Measurements from ENCODE around the gene CUEDC1. TPM values are rescaled to one million over a fixed set of nuclear protein-coding genes. Genes with fewer than 3 reads are reported as not detected.

The CUEDC1 gene
- total RNA-seq, 1 donor from 2014 or later = 14.5 TPM

DNA sequence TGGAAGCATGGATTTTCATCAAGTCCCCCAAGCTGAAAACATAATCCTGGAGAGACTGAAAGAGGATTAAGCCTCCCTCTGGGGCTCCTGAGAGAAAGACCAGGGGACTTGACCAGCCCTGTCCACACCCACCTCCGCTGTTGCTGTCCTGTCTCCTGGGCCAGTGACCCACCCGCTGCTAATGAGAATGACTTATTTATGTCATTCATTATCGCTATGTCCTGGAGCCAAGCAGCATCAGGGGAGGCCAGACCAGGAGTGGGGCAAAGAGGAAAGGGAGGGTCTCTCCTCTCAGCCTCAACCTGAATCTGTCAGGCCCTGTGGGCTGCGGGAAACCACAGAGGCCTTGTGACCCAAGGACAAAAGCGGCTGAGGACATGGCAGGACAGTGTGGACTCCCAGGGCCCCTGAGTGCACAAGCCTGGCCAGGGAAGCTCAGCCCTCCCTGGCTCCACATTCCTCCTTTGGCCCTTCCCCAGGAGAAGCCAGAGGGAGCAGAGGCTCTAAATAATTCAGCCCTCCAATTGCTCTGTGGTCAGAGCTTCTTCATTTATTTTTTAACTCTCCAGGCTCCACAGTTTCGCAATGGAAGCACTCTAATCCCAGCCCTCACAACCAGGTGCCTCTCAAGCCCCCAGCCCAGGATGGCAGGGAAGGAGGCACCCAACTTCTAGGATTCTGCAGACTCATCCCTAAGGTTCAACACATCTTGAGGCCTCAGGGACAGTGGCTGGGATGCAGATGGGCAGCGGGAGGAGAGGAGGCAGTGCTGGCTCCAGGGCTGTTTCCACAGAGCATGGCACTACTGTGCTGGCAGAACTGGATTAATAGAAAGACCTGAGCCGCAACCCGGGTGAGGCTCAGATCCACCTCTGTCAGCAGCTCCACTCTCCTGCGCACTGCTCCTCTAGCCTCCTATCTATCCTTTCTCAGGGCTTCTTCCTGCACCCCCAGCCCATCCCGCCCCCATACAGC lies 19.1 kb downstream of the CUEDC1 start:
- H3K4me3 ChIP-seq (ENCODE audit: low read depth, low read length) = no peak overlapping the region
- no peak for DNase-seq (ENCODE audit: low read depth)
- TF ChIP-seq, protein P1, sequence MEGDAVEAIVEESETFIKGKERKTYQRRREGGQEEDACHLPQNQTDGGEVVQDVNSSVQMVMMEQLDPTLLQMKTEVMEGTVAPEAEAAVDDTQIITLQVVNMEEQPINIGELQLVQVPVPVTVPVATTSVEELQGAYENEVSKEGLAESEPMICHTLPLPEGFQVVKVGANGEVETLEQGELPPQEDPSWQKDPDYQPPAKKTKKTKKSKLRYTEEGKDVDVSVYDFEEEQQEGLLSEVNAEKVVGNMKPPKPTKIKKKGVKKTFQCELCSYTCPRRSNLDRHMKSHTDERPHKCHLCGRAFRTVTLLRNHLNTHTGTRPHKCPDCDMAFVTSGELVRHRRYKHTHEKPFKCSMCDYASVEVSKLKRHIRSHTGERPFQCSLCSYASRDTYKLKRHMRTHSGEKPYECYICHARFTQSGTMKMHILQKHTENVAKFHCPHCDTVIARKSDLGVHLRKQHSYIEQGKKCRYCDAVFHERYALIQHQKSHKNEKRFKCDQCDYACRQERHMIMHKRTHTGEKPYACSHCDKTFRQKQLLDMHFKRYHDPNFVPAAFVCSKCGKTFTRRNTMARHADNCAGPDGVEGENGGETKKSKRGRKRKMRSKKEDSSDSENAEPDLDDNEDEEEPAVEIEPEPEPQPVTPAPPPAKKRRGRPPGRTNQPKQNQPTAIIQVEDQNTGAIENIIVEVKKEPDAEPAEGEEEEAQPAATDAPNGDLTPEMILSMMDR (conservative IDR thresholded peaks at IDR 0.05; ENCODE audit: low read depth, low read length) = no peak

DNA sequence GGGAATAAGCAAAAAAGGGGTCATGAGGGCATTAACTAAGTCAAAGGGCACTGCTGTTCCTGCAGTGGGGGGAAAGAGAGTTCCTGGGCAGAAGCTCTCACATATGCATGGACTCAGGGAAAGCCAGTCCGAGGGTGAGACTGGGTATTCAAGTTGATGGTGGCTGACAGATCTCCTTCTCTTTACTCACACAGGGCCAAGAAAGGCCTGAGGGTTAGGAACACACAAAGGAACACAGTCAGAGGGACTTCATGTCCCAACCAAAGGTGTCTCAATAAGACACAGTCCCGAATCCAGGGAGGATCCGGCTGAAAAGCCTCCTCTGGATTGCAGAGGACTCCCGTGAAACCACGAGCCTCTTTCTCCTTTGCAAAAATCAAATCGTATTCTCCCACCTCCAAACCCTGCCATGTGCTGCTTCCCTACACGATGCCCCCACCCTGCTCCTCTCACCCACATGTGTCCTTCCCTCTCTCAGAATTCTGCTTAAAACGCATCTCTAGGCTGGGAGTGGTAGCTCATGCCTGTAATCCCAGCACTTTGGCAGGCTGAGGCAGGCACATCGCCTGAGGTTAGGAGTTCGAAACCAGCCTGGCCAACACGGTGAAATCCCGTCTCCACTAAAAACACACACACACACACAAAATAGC lies 23.6 kb downstream of the CUEDC1 start:
- TF ChIP-seq, protein P1 (conservative IDR thresholded peaks at IDR 0.05; ENCODE audit: low read depth, low read length) = no peak
- H3K4me3 ChIP-seq (ENCODE audit: low read depth, low read length) = no peak overlapping the region
- DNase-seq (ENCODE audit: low read depth) = no peak

DNA sequence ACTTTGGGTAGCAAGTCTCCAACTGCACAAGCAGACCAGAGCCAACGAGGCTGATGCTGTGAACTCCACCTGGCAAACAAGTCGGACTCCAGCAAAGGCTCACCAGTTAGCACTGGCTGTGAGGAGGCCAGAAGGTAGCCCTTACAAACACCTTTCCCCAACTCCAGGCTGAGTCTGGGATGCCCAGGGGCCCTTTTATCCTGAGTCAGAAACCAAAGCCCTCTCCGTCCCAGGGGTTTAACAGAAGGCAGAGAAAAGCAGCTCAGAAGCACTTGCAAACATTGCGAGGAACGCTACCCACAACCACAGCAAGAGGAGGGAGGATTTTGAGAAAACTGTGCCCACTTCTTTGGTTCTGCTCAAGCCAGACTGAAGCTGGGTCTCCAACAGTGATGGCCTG lies 25.0 kb downstream of the CUEDC1 start:
- no peak for DNase-seq (ENCODE audit: low read depth)
- TF ChIP-seq, protein P1 (conservative IDR thresholded peaks at IDR 0.05; ENCODE audit: low read depth, low read length) = no peak

DNA sequence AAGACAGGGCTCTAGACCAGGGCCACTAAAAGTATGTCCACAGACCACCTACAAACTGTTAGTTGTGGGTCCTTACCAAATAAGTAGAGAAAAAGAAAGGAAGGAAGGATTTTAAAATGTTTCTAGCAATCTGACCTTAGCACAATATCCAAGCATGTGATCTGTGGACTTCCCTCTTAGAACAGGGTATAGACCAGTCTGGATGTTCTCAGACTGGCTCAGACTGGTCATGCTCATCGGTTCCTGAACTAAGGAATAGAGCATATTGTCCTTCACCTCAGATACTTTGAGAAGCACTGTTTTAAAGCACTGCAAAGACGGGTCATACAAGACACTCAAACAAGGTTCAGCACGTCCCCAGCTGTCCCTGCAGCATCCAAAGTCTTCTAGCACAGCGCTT lies 25.8 kb downstream of the CUEDC1 start:
- DNase-seq (ENCODE audit: low read depth) = no peak
- no peak overlapping the region for H3K4me3 ChIP-seq (ENCODE audit: low read depth, low read length)
- TF ChIP-seq, protein P1 (conservative IDR thresholded peaks at IDR 0.05; ENCODE audit: low read depth, low read length) = no peak

More for the DNA sequence above, 25.0 kb downstream of the CUEDC1 start:
- no peak overlapping the region for H3K4me3 ChIP-seq (ENCODE audit: low read depth, low read length)

DNA sequence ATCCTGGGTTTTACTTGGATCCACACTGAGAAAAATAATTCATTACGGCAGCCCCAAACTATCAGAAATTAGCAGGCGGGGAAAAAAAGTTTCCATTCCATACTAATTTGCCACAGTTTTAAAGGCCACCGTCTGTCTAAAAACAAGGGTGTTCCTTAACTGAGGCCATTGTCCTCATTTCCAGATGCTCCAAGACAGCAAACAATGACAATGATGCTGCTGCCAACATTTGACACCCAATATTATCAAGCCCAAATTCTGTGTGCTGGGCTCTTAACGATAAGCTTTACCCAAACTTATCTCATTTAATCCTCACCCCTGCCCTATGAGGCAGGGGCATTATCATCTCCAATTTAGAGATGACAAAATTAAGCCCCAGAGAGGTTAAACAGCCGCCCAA lies 26.3 kb downstream of the CUEDC1 start:
- no peak for DNase-seq (ENCODE audit: low read depth)
- TF ChIP-seq, protein P1 (conservative IDR thresholded peaks at IDR 0.05; ENCODE audit: low read depth, low read length) = no peak
- no peak overlapping the region for H3K4me3 ChIP-seq (ENCODE audit: low read depth, low read length)

DNA sequence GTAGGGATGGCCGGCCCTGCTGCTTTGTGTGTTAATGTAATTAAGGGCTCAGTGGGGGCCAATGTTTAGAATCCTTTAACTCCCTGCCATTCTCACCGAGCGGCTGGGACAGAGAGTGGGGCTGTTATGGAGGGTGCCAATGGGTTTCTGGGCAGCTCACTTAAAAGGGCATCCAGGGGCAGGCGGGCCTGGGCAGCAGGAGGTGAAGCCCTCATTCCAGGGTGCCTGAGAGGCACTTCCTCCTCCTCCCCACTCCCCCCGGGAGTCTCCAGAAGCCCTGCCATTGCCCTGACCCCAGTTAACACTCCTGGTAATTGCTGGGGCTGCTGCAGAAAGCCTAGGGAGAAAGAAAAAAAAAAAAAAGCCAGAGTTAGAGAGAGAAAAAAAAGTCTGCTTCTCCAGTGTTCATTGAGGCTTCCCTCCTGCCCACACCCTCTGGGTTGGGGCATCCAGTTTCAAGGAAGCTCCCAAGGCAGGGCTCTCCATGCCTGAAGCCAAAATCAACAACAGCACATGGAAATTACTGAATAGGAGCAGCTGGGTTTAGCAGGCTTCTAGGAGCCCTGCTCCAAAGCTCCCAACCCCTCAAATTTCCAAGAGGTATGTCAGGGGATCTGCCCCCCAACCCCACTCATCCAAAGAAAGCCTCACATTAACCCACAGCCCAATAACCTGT lies 28.0 kb downstream of the CUEDC1 start:
- H3K4me3 ChIP-seq (ENCODE audit: low read depth, low read length) = no peak overlapping the region
- no peak for DNase-seq (ENCODE audit: low read depth)
- TF ChIP-seq, protein P1 (conservative IDR thresholded peaks at IDR 0.05; ENCODE audit: low read depth, low read length) = no peak
